ENCODE measurements around the gene AP1M2.
"Not testable (repeated sequence)": the region's sequence is repeated elsewhere in the genome, so short reads cannot be mapped to it uniquely, and the experiment has no call there.

The AP1M2 gene

GRCh38 chr19:10566408-10566657 lies 20.8 kb downstream of the AP1M2 start:
- no peak for FAIRE-seq

GRCh38 chr19:10565567-10566407 lies 21.3 kb downstream of the AP1M2 start, which contains the start of gene KRI1:
Gene KRI1, minus strand, starts transcription at chr19:10566010. Its CDS starts 11 bp downstream, at chr19:10565999.
- no peak for FAIRE-seq
- DNase-seq (ENCODE audit: insufficient read length, low spot score): peak; percentile 89

More at GRCh38 chr19:10566408-10566657, 20.8 kb downstream of the AP1M2 start:
- DNase-seq (ENCODE audit: insufficient read length, low spot score): no peak

- peak; percentile 80 for FAIRE-seq
- peak; percentile 60 for DNase-seq (ENCODE audit: insufficient read length, low spot score)
Measured at GRCh38 chr19:10565028-10565566, 22.0 kb downstream of the AP1M2 start.

DNA sequence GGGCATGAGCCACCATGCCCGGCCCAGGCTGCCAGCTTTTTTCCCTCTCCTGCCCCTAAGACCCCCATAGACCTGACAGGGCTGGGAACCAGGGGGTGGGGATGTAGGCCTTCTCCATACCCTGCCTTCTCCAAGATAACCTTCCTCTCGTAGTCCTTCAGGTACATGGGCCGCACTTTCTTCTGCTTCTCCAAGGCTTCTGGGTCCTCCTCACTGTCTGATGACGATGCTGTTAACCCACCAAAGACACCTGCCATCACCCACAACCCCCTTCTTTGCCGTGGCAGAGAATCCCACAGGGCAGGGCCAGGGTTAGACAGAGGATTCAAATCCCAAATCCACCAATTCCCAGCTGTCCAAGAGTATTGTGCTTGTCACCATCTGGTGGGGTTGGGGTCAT lies 24.5 kb downstream of the AP1M2 start:
- FAIRE-seq: no peak
- DNase-seq (ENCODE audit: insufficient read length, low spot score): no peak

DNA sequence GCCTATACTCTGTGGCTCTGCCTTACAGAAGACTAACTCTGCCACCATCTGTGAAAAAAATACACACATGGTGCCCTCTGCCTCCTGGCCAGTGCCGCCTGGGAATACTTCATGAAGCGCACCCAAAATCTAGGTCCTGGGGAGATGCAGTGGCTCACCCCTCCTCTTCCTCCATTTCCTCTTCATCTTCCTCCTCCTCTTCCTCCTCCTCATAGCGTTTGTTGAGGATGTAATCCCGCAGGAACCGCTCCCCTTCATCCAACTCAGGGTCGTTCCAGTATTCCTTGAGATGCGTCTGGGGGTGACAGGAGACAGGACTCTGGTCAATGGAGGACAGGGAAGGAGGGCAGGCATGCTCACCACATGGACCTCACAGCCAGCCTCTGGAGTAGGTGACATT lies 27.0 kb downstream of the AP1M2 start:
- DNase-seq (ENCODE audit: insufficient read length, low spot score) (no peak), FAIRE-seq (no peak)

DNA sequence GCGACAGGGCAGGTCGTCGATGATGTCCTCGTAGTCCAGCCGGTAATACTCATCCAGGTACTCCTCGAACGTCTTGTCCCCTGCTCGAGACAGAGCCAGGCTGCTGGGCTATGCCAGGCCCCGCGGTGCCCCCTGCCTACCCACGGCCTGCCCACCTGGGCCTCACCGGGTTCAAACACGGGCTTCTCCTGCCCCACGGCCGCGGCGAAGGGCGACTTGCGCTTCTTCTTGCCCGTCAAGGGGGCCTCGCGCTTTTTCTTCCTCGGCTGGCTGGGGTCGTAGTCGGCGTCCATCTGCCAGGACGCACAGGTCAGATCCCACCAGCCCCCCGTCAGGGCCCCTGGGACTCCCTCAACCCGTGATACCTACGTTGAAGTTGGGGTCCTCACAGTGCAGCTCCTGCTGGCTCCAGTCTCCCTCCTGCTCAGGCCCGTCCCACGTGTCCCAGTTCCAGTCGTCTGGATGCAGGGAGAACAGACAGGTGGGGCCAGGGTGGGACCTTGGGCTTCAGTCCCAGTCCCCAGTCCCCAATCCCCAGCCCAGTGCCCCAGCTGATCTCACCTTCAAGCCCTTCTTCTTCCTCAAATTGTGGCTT lies 29.4 kb downstream of the AP1M2 start:
- FAIRE-seq (no peak), DNase-seq (ENCODE audit: insufficient read length, low spot score) (no peak)

DNA sequence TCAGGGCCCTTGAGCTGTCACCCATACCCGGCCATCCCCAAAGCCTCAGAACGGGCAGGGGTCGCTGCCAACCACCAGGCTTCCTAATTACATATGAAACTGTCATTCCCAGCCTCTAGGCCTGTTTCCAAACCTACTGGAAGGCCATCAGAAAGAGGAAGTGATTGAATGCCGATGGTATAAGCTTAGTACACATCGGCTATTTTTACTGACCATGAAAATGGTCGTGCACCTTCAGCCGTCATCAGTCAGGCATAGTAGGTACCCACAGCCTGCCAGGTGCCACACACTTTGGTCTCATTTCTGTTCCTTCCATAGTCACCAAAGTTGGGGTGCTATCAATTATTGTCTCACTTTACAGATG lies 31.5 kb downstream of the AP1M2 start:
- FAIRE-seq (no peak), DNase-seq (ENCODE audit: insufficient read length, low spot score) (no peak)

GRCh38 chr19:10554760-10555609 lies 32.1 kb downstream of the AP1M2 start:
- no peak for FAIRE-seq
- no peak for DNase-seq (ENCODE audit: insufficient read length, low spot score)

GRCh38 chr19:10553943-10554381 lies 33.1 kb downstream of the AP1M2 start:
- FAIRE-seq (peak; percentile 90), DNase-seq (ENCODE audit: insufficient read length, low spot score) (peak; percentile 85)

GRCh38 chr19:10553087-10553667 lies 33.9 kb downstream of the AP1M2 start:
- FAIRE-seq: no peak
- DNase-seq (ENCODE audit: insufficient read length, low spot score): no peak

DNA sequence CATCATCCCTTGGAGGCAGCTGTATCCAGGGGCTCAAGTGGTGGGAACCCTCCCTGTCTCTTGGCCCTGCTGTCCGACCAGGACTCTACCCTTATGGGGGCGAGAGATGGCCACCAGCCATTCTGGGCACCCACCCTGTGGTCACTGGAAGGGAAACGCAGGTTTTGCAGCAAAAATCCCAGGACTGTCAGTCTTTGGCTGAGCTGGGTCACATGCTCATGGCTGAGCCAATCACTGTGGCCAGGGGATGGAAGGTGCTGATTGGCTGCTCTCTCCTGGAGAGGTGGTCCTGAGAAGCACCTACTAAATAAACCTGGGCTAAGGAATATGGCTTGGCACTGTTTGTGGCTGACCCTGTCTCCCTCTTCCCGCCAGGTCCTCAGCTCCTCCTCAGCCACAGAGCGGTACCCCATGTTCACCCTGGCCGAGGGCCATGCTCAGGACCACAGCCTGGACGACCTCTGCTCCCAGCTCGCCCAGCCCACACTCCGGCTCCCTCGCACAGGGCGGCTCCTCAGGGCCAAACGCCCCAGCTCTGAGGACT lies 34.5 kb downstream of the AP1M2 start:
- FAIRE-seq: no peak
- no peak for DNase-seq (ENCODE audit: insufficient read length, low spot score)

GRCh38 chr19:10551698-10552301 lies 35.3 kb downstream of the AP1M2 start:
- DNase-seq (ENCODE audit: insufficient read length, low spot score) (no peak), FAIRE-seq (no peak)

DNA sequence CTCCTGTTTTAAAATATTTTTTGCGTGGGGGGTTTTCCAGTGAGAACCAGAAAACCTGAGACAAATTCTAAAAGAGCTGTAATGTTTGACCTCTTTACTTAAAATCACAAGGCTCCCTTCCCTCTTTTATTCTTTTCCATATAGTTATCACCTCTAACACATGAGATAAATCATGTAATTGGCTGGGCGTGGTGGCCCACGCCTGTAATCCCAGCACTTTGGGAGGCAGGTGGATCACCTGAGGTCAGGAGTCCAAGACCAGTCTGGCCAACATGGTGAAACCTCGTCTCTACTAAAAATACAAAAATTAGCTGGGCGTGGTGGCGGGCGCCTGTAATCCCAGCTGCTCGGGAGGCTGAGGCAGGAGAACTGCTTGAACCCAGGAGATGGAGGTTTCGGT lies 36.1 kb downstream of the AP1M2 start:
- DNase-seq (ENCODE audit: insufficient read length, low spot score); FAIRE-seq: not testable (repeated sequence)

- DNase-seq (ENCODE audit: insufficient read length, low spot score) (no peak), FAIRE-seq (no peak)
Measured at GRCh38 chr19:10550336-10550735, 36.8 kb downstream of the AP1M2 start.

GRCh38 chr19:10549733-10550132 lies 37.4 kb downstream of the AP1M2 start:
- DNase-seq (ENCODE audit: insufficient read length, low spot score) (no peak), FAIRE-seq (no peak)

- no peak for FAIRE-seq
Measured at GRCh38 chr19:10548746-10549276, 38.3 kb downstream of the AP1M2 start.

DNA sequence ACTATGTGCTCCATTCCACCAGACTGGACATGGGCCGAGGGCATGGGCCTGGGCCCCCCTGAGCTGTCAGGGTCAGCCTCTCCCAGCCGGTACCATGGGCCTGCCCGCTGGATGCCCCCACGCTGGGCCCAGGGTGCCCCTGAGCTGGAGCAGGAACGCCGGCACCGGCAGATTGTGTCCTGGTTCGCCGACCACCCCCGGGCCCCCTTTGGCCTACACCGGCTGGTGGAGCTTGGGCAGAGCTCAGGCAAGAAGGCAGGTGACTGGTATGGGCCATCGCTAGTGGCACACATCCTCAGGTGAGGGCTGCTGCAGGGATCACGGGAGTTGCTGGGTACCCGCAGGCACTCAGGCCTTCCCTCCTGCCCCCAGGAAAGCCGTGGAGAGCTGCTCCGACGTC lies 40.3 kb downstream of the AP1M2 start:
- no peak for FAIRE-seq

More at GRCh38 chr19:10548746-10549276, 38.3 kb downstream of the AP1M2 start:
- DNase-seq (ENCODE audit: insufficient read length, low spot score): no peak

GRCh38 chr19:10544753-10545251 lies 42.3 kb downstream of the AP1M2 start:
- FAIRE-seq (no peak), DNase-seq (ENCODE audit: insufficient read length, low spot score) (no peak)

More for the DNA sequence above, 40.3 kb downstream of the AP1M2 start:
- no peak for DNase-seq (ENCODE audit: insufficient read length, low spot score)

- FAIRE-seq (peak; percentile 39), DNase-seq (ENCODE audit: insufficient read length, low spot score) (no peak)
Measured at GRCh38 chr19:10544242-10544752, 42.8 kb downstream of the AP1M2 start.

All from GM19239 (cell line).